Dermis microvascular lymphatic vessel endothelial cell (primary cell): ENCODE data around the gene KLHL28. TPM values are rescaled to one million over a fixed set of nuclear protein-coding genes. Genes with fewer than 3 reads are reported as not detected.

Experiments used
- DNase-seq, 2 donors: peaks; one replicate each; pipeline versions ENCODE4 v3.0.0 to v3.0.0-alpha.2; 2010; ENCODE audit warnings: low read depth in 2 of 2
- total RNA-seq: library from RNA; depleted of rRNA; stranded (reverse); fragments of >200 nt; gene quantifications from 2 replicates; pipeline ENCODE4 v1.2.1, GENCODE V29; 2014

Gene KLHL28
- 5.4 and 8.9 TPM in 2 replicates for total RNA-seq

- DNase-seq, result peak; percentile 100
These were observed at the start of gene KLHL28, which contains the start of gene TOGARAM1 for GRCh38 chr14:44961554-44962333. Gene KLHL28 (minus strand): TSS chr14:44961947. CDS start chr14:44945928, 16,019 bp downstream. Gene TOGARAM1 (plus strand): TSS chr14:44962190. CDS start chr14:44962422, 232 bp downstream.

- no peak for DNase-seq
These were observed 42.2 kb upstream of the KLHL28 start for GRCh38 chr14:45003924-45004323.

GRCh38 chr14:44995770-44996294 is 34.1 kb upstream of the KLHL28 start:
- DNase-seq, result no peak

GRCh38 chr14:44995196-44995595 is 33.4 kb upstream of the KLHL28 start:
- DNase-seq, result no peak

- DNase-seq, result no peak
These were observed 28.8 kb upstream of the KLHL28 start for GRCh38 chr14:44990533-44990932.

GRCh38 chr14:44989497-44990440 is 28.0 kb upstream of the KLHL28 start:
- peak in 1 of 2 donors; percentile 6 for DNase-seq

- no peak for DNase-seq
These were observed 26.9 kb upstream of the KLHL28 start for GRCh38 chr14:44988694-44989093.

- no peak for DNase-seq
These were observed 20.8 kb upstream of the KLHL28 start for GRCh38 chr14:44982594-44982993.

- DNase-seq, result no peak
These were observed 19.5 kb upstream of the KLHL28 start for GRCh38 chr14:44981198-44981597.

- peak; percentile 21 to 42 for DNase-seq
These were observed 18.1 kb upstream of the KLHL28 start for GRCh38 chr14:44979740-44980356.

GRCh38 chr14:44979273-44979672 is 17.5 kb upstream of the KLHL28 start:
- no peak for DNase-seq

- no peak for DNase-seq
These were observed 9.7 kb upstream of the KLHL28 start for GRCh38 chr14:44971459-44971858.

- DNase-seq, result no peak
These were observed 9.2 kb upstream of the KLHL28 start for GRCh38 chr14:44970907-44971306.

- DNase-seq, result no peak
These were observed 7.0 kb upstream of the KLHL28 start for GRCh38 chr14:44968714-44969113.

- DNase-seq, result no peak
These were observed 5.0 kb upstream of the KLHL28 start for GRCh38 chr14:44966601-44967336.

GRCh38 chr14:44963775-44964380 is 2.1 kb upstream of the KLHL28 start:
- DNase-seq, result peak; percentile 9 to 16

GRCh38 chr14:44963044-44963528 is 1.3 kb upstream of the KLHL28 start:
- DNase-seq, result no peak

GRCh38 chr14:44962334-44963043 is 742 bp upstream of the KLHL28 start:
- DNase-seq, result peak; percentile 45 to 74

- peak in 1 of 2 donors; percentile 54 for DNase-seq
These were observed 595 bp downstream of the KLHL28 start for GRCh38 chr14:44961151-44961553.
